HUDEP-2 (cell line): ENCODE measurements around the gene MPRIP.
"Not testable (repeated sequence)": the region's sequence is repeated elsewhere in the genome, so short reads cannot be mapped to it uniquely, and the experiment has no call there.

ENCODE experiments used
- DNase-seq, 76 experiments: peaks; one replicate each; lab custom pipeline; 2025; ENCODE audit not compliant: unreplicated experiment in 76 of 76; lab: John Stamatoyannopoulos, UW

The MPRIP gene, protein sequence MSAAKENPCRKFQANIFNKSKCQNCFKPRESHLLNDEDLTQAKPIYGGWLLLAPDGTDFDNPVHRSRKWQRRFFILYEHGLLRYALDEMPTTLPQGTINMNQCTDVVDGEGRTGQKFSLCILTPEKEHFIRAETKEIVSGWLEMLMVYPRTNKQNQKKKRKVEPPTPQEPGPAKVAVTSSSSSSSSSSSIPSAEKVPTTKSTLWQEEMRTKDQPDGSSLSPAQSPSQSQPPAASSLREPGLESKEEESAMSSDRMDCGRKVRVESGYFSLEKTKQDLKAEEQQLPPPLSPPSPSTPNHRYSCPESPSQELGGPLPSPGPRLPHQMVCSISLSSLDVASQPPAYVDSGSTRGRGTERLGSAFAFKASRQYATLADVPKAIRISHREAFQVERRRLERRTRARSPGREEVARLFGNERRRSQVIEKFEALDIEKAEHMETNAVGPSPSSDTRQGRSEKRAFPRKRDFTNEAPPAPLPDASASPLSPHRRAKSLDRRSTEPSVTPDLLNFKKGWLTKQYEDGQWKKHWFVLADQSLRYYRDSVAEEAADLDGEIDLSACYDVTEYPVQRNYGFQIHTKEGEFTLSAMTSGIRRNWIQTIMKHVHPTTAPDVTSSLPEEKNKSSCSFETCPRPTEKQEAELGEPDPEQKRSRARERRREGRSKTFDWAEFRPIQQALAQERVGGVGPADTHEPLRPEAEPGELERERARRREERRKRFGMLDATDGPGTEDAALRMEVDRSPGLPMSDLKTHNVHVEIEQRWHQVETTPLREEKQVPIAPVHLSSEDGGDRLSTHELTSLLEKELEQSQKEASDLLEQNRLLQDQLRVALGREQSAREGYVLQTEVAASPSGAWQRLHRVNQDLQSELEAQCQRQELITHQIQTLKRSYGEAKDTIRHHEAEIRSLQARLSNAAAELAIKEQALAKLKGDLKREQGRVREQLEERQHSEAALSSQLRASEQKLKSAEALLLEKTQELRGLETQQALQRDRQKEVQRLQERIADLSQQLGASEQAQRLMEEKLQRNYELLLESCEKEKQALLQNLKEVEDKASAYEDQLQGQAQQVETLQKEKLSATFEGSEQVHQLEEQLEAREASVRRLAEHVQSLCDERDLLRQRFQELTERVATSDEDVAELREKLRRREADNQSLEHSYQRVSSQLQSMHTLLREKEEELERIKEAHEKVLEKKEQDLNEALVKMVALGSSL (N-terminal part only)

DNA sequence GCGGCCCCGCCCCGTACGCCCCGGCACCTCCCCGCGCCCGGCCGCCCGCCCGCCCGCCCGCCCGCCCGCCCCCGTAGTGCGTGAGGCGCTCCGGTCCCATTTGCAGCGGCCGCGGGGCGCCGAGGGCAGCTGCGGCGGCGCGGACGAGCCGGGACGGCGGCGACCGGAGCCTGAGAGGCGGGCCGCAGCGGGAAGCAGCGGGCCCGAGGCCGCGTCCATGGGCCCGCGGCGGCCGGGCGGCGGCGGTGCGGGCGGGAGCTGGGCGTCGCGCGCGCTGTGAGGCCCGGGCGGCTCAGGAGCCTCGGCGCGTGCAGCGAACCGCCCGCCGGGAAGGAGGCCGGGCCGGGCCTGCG is at the start of gene MPRIP:
TSS of gene MPRIP (plus strand) at position 74 of the 353 bp plus-strand sequence. CDS start 392 bp downstream, outside the sequence.
- DNase-seq, result no peak

DNA sequence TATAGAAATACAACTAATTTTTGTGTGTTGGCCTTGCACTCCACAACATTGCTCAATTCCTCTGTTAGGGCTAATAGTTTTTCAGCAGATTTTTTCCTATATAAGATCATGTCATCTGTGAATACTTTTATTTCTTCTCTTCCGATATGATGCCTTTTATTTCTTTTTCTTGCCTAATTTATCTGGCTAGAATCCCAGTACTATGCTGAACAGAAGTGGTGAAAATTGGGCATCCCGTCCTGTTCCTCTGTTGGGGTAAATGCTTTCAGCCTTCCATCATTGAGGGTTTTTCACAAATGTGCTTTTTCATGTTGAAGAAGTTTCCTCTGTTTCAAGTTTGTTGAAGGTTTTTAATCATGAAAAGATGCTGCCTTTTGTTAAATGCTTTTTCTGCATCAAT is 47.6 kb upstream of the MPRIP start:
- DNase-seq, result no peak

DNA sequence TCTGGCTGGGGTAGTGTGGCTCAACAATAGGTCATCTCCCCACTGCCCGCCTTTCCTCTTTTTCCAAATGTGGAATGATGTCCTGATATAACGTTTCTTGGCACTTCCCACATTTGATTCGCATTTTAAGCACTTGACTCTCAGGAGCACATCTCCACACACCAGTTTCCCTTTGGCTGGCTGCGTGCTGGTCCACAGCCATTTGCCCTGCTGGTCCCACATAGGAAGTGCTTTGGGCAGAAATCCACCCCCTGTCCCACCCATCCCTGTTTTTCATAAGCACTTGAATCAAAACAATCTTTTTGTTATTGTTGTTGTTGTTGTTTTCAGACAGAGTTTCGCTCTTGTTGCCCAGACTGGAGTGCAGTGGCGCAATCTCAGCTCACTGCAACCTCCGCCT is 46.3 kb upstream of the MPRIP start:
- DNase-seq, result no peak

DNA sequence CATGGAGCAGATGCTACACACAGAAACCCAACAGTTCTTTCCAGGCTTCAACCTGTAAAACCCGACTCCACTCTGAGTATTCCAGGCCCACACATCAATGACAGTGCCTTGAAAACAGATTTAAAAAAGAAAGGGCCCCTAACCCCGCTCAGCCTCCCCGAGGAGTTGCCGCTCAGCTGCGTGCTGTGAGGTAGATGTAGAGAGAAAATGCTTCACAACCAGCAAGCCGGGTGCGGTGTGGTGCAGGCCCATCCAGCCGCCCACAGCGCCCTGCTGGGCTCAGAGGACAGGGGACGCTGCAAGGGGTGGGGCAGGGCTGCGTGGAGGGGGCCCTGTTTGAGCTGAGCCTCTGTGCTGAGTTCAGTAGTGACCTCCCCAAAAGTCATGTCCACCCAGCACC is 45.5 kb upstream of the MPRIP start:
- not testable (repeated sequence) for DNase-seq

DNA sequence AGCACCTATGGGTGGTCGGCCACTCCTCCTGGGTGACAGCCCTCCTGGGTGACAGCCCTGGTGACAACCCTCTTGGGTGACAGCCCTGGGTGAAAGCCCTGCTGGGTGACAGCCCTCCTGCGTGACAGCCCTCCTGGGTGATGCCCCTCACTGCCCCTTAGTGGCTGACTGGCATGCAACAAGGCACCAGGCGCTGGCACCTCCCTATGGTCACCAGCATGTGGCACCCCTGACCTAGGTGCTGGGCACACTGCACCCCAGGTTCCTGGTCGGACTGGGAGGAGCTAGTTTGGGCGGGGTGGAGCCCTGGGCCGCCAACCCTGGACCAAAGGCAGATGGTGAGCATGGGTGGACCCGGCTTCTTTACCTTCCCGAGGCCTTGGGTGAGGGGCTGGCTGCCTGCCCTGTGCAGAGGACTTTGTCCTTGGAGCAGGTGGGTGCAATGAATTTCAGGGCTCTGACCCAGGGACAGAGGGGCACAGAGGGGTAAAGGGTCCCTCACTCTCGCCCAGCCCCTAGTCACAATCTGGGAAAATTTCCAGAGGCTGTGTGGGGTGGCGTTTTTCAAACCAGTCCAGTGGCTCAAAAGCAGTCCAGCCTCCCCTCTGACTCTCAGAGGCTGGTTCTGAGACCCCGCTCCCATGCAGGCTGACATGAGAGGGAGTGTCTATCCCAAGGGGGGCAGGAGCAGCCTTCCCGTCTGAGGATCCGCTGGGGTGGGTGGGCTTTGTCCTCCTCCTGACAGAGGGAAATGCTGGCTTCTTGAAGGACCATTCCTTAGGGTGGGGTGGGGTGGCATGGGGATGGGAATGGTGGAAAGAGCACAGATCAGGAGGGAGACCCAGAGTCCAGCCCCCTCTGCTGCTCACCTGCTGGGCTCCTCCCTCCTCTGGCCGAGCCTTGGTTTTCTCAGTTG is 44.5 kb upstream of the MPRIP start:
- DNase-seq, result peak in 11 of 76 experiments; percentile 5 to 29 (median 15)

DNA sequence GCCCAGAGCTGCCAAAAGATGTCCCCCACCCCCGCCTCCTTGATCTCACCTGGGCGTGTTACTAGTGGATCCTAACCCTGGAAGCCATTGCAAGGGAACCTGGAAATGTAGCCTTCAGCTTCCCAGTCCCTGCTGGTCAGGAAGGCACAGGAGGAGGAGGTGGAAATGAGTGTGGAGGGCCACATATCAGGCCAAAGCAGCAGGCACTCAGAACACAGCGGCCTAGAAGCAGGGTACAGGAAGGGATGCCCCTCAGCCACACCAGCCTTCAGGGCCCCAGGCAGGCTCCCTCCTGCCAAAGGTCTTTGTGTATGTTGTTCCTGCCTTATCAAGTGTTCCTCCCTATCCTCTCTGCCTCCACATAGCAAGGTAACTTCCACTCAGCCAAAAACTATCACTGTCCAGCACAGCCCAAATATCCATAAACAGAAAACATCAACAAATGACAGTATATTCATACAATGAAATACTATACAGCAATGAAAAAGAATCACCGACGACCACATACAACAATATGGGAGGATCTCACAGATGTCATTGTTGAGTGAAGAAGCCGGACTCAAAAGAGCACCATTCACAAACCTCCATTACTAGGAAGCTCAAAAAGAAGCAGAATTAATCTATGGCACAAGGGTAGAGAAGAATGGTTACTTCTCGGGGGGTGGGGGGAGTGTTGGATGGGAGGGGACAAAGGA is 42.2 kb upstream of the MPRIP start:
- DNase-seq, result no peak

DNA sequence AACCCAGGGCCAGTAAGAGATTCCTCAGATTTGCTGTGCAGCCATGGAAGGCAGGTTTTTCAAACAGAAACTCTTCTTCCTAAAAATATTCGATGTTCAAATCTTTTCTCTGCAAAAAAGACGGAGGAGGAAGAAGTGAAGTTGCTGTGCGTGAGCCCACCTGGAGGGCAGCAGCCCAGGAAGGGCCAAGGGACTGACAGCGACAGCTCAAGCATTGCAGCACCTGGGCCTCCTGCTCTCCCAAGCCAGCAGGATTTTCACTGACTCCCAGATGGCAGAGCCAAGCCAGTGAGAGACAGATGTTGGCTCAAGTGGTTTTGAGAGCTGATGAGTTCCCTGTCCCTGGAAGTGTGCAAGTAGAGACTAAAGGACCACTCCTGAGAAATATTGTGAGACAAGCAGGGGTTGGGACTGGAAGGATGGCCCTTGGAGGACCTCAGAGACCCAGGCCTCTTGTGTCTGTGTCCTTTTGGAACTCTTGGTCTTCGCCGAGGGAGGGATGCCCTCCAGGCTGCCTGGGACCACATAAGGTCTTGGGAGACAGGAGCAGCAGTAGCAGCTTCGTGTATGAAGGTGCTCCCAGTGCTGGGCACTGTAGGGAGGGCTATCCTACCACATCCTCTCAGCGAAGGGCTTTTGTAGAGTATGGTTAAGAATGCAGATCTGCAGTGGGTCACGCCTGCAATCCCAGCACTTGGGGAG is 41.0 kb upstream of the MPRIP start:
- DNase-seq, result no peak

DNA sequence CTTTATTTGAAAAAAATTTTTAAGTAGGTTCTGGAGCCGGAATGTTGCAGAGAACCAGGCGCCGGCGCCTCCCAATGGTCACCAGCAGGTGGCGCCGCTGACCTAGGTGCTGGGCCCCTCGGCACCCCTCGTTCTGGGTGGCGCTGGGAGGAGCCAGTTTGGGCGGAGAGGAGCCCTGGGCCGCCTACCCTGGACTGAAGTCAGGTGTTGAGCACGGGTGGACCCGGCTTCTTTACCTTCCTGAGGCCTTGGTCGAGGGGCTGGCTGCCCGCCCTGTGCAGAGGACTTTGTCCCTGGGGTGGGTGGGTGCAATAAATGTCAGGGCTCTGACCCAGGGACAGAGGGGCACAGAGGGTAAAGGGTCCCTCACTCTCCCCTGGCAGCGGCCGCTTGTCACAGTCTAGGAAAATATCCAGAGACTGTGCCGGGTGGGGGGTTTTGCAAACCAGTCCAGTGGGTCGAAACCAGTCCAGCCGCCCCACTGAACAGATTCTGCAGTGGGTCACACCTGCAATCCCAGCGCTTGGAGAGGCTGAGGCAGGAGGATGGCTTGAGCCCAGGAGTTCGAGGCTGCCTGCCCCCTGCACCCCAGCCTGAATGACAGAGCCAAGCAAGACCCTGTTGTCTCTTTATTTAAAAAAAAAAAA is 40.3 kb upstream of the MPRIP start:
- DNase-seq, result peak in 62 of 76 experiments; percentile 7 to 79 (median 58)

DNA sequence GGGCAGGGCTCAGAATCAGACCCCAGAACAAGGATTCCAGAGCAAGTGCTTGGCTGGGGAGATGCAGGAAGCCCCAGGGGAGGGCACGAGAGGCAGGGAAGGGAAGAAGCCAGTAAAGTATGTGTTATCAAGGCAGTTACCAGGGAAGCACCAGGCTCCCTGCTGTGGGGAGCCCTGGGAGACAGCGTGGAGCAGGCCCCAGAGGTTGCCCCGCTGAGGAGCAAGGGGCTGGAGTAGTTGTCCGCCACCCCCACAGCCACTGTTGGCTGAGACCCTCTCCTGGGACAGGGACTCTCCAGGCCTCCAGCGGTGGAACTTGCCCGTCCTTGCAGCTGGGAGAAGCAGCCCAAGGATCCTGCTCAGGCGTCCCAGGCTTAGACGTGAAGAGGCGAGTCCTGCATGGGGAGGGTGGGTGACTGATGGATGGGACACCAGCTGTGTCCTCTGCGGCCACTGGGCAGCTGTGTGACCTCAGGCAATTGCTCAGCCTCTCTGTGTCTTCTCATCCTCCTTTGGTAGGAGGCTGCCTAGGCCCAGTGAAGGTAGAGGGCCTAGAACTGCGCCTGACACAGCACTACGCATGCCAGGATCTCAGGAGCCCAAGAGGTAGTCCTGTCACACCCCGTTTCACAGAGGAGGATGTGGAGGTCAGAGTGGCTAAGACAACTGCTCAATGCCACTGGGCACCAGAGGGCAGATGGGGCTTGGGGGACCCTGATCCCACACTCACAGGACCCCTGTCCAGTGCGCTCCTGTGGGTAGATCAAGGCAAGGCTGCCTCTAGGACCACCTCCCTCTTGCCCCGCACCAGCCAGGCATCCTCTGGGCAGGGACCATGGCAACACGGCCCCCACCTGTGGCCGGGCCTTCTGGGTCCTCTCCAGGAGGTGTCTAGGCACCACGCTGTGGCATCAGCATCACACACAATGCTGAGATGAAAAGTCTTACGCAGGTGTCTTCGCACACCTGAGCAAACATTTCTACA is 39.2 kb upstream of the MPRIP start:
- not testable (repeated sequence) for DNase-seq

DNA sequence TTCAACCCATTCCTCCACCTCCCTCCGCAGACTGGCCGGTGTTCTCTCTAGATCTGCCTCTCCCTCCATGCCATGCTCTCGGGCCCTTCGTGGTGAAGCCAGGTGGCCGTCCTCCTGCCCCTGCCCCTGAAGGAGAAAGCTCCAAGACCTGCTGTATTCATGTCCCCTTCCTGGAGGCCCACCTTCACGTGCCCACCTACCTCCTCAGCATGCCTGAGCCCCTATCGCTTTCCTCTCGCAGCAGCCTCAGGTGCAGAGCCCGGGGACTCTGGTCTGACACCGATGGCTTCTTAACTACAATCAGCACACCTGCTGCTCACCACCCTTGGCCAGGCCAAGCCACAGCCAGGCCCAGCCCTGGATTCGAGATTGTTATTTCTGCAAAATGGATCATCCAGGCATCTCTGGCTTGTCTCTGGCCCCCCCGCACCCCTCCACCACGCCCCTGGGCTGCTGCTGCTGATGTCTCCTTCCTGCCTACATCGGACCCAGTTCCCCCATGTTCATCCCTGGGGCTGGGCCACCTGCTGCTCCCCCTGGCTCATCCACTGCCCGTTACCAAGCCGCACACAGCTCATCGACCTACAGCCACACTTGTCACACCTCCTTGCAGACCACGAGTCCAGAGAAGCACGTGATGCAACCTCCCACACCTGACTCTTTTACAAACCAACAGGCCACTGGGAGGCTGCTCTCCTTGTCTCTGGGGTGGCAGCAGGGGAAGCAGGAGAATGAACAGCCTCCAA is 37.8 kb upstream of the MPRIP start:
- no peak for DNase-seq

DNA sequence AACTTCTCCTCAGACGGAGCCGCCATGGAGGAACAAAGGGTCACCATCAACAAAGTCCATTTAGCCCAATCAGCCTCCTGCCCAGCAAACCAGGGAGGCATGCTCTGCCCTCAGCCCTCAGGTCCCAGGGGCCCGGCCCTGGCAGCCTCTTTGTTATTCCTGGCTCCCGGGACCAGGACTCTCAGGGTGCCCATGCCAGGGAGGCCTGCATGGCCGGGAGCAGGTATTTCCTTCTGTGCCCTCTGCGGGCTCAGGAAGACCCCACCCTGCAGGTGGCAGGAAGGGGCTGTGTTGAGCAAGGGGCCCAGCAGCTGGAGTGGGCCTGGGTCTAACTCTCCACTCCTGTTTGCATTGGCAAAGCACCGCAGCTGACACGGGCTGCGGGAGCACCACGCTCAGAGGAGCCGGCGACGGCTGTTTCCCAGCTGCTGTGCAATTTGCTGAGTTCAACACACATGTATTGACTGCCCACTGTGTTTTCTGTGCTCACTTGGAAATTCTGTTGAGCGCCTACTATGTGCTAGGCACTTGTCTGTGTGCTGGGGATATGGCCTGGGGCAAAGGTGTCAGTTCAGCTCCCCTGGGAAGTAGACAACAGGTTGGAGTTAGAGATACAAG is 37.2 kb upstream of the MPRIP start:
- not testable (repeated sequence) for DNase-seq

DNA sequence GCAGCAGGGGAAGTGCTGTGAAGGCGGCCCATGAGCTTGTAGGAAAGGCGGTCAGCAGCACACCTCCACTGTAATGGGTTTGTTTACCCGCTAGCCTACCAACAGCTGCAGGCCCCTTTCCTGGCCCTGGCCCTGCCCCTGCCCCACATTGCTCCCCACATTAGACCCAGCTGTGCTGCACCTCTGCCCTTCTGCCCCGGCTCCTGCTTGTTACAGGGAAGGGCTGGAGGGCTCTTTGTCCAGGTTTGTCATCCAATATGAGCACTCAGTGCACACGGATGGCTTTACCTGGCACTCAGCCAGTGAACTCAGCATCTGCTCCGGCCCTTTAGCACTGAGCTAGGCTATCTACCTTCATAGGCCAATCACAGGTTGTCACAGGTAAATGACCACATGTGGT is 34.4 kb upstream of the MPRIP start:
- DNase-seq, result not testable (repeated sequence)

DNA sequence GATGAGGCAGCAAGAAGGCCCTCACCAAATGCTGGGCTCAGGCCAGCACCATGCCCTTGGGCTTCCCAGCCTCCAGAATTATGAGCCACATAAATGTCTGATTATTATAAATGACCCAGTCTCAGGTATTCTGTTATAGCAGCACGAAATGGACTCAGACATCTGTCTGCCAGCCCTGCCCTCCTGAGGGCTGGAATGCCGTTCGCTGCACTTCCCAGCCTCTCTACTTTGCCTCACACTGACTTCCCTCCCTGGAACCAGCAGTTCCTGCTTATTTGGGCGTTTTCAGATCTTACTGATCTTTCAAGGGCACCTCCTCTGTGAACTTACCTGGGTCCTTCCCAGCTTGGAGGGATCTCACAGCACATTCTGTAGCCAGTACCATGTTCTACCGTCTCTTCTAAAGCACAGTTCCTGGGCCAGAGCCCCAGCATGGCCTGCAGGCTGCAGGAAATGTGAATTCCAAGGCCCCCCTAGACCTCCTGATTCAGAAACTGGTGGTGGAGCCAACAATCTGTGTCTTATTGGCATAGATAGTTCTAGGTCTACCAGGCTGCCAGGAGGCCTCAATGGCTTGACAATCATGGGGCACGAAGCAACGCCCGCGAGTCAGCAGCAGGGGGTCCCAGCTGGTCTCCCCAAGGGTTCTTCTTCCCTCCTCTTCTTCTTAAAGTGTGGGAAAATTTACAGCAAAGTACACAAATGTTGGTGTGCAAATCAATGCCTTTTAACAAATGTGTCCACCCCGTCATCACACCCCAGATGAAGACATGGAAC is 33.4 kb upstream of the MPRIP start:
- DNase-seq, result not testable (repeated sequence)

DNA sequence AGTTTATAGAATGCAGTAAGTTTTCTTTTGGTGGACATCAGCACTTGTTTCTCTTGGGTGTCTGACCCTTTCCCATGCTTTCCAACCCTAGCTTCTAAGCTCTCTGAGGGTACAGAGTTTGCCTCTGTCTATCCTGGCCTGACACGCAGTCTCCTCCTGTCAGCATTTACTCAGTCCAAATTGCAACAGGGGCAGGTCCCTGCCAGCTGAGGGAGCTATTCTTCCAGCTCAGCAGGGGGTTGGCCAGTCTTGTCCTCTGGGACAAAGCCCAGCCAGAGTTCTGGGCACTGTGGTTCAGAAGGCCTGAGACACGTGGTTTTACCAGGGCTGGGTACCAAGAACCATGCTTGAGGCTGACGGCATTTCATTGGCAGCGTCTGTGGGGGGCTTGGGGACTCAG is 32.3 kb upstream of the MPRIP start:
- DNase-seq, result not testable (repeated sequence)

DNA sequence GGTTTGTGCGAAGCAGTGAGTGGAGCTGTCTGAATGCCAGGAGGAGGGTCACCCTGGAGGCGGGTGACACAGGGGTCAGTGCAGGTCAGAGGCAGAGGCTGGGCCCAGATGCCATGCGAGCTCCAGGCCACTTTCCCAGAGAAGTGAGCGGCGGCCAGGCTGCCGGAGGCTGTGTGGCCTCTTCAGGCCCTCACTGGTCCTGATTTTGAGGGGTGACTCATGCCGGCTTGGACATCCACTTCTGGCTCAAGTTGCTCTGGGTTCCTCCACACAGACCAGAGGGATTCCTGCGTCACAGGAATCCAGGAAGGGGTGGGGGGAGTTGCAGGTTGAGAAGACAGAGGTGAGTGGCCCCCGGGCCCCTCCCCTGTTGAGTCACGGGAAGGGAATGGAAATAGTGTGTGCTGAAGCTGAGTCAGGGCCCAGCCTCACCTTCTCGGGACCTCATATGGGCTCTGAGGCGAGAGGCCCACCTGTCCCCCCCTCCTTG is 31.7 kb upstream of the MPRIP start:
- DNase-seq, result not testable (repeated sequence)
